ENCODE results near the gene MRPS27.

MRPS27 gene

GRCh38 chr5:72252574-72253155, 67.4 kb downstream of the MRPS27 start:
- DNase-seq = no peak

- no peak for DNase-seq
Measured at GRCh38 chr5:72252008-72252407, 68.0 kb downstream of the MRPS27 start.

GRCh38 chr5:72251386-72251785, 68.7 kb downstream of the MRPS27 start:
- DNase-seq = no peak

GRCh38 chr5:72248410-72248981, 71.5 kb downstream of the MRPS27 start:
- no peak for DNase-seq

GRCh38 chr5:72246954-72247442, 73.0 kb downstream of the MRPS27 start:
- DNase-seq = no peak

GRCh38 chr5:72245951-72246532, 74.0 kb downstream of the MRPS27 start:
- no peak for DNase-seq

GRCh38 chr5:72245546-72245945, 74.5 kb downstream of the MRPS27 start:
- no peak for DNase-seq

GRCh38 chr5:72244862-72245371, 75.1 kb downstream of the MRPS27 start:
- no peak for DNase-seq

GRCh38 chr5:72243706-72244105, 76.3 kb downstream of the MRPS27 start:
- no peak for DNase-seq

GRCh38 chr5:72242796-72243475, 77.1 kb downstream of the MRPS27 start:
- DNase-seq = no peak

GRCh38 chr5:72241346-72242003, 78.6 kb downstream of the MRPS27 start:
- no peak for DNase-seq

- DNase-seq = no peak
Measured at GRCh38 chr5:72238712-72239445, 81.2 kb downstream of the MRPS27 start.

- DNase-seq = no peak
Measured at GRCh38 chr5:72237879-72238278, 82.2 kb downstream of the MRPS27 start.

- DNase-seq = no peak
Measured at GRCh38 chr5:72237415-72237814, 82.6 kb downstream of the MRPS27 start.

- DNase-seq = no peak
Measured at GRCh38 chr5:72235725-72236124, 84.3 kb downstream of the MRPS27 start.

- DNase-seq = no peak
Measured at GRCh38 chr5:72234868-72235267, 85.2 kb downstream of the MRPS27 start.

GRCh38 chr5:72234265-72234700, 85.8 kb downstream of the MRPS27 start:
- peak in 1 of 2 donors; percentile 26 for DNase-seq

GRCh38 chr5:72233835-72234234, 86.2 kb downstream of the MRPS27 start:
- DNase-seq = no peak

GRCh38 chr5:72232838-72233237, 87.2 kb downstream of the MRPS27 start:
- DNase-seq = no peak

- no peak for DNase-seq
Measured at GRCh38 chr5:72231991-72232703, 87.9 kb downstream of the MRPS27 start.

- no peak for DNase-seq
Measured at GRCh38 chr5:72228960-72229359, 91.1 kb downstream of the MRPS27 start.

- no peak for DNase-seq
Measured at GRCh38 chr5:72226950-72227349, 93.1 kb downstream of the MRPS27 start.

All from stimulated activated CD4-positive, alpha-beta T cell treated with anti-CD3 and anti-CD28 coated beads, Interleukin-2, amount 100 ng/mL, for 24 hours (primary cell).